Progenitor cell of endocrine pancreas (in vitro differentiated cells): ENCODE data around the gene PTPRZ1. TPM values are rescaled to one million over a fixed set of nuclear protein-coding genes. Genes with fewer than 3 reads are reported as not detected.

Experiments
- DNase-seq: peaks from one replicate; pipeline ENCODE4 v3.0.0; 2021; ENCODE audit warnings: low spot score; ENCODE audit not compliant: unreplicated experiment
- H3K27ac Mint-ChIP-seq: 2 replicates; pipeline ENCODE4 v1.8.0; 2021; ENCODE audit warnings: mild to moderate bottlenecking, moderate library complexity, mixed read lengths
- H3K27me3 Mint-ChIP-seq: 2 replicates; pipeline ENCODE4 v1.8.0; 2021; ENCODE audit warnings: mixed read lengths
- H3K36me3 Mint-ChIP-seq: 2 replicates; pipeline ENCODE4 v1.8.0; 2022; ENCODE audit warnings: mixed read lengths; ENCODE audit not compliant: insufficient read depth
- H3K4me1 Mint-ChIP-seq: 2 replicates; pipeline ENCODE4 v1.8.0; 2021; ENCODE audit warnings: low read depth, mixed read lengths
- H3K4me3 Mint-ChIP-seq: 2 replicates; pipeline ENCODE4 v1.8.0; 2021; ENCODE audit warnings: low read depth, mild to moderate bottlenecking, moderate library complexity, mixed read lengths
- H3K9me3 Mint-ChIP-seq: 2 replicates; pipeline ENCODE4 v1.8.0; 2021; ENCODE audit warnings: low read depth, mixed read lengths
- CTCF ChIP-seq: fragments of 200-600 bp; sonication (generic); IDR thresholded peaks from one replicate; pipeline ENCODE4 v1.5.0; 2021; ENCODE audit warnings: antibody characterized with exemption, mild to moderate bottlenecking; ENCODE audit not compliant: unreplicated experiment
- total RNA-seq: library from RNA; stranded (reverse); gene quantifications from 2 replicates; pipeline ENCODE4 v1.2.1, GENCODE V29; 2021

Gene PTPRZ1
- total RNA-seq, 1 donor from 2014 or later, result 0.74 TPM

- H3K27me3 Mint-ChIP-seq, result no peaks in the 10 kb centered on the region
- H3K4me1 Mint-ChIP-seq, result peaks cover 2% of the 10 kb centered on the region
- no peak for DNase-seq
- H3K4me3 Mint-ChIP-seq, result no peak overlapping the region
- no peaks in the 10 kb centered on the region for H3K9me3 Mint-ChIP-seq
- no peak overlapping the region for H3K27ac Mint-ChIP-seq
- TF ChIP-seq CTCF, result no peak
- H3K36me3 Mint-ChIP-seq, result no peaks in the 10 kb centered on the region
Observed at GRCh38 chr7:122035876-122036275, 162.9 kb downstream of the PTPRZ1 start.

- TF ChIP-seq CTCF, result no peak
- H3K27me3 Mint-ChIP-seq, result no peaks in the 10 kb centered on the region
- peaks cover 2% of the 10 kb centered on the region for H3K4me1 Mint-ChIP-seq
- H3K36me3 Mint-ChIP-seq, result no peaks in the 10 kb centered on the region
- no peak for DNase-seq
- no peaks in the 10 kb centered on the region for H3K9me3 Mint-ChIP-seq
- H3K4me3 Mint-ChIP-seq, result no peak overlapping the region
- H3K27ac Mint-ChIP-seq, result no peak overlapping the region
Observed at GRCh38 chr7:122038134-122038533, 165.2 kb downstream of the PTPRZ1 start.

GRCh38 chr7:122038904-122039303 lies 165.9 kb downstream of the PTPRZ1 start:
- no peak for TF ChIP-seq CTCF
- Mint-ChIP-seq H3K4me3 (no peak overlapping the region), H3K36me3 (no peaks in the 10 kb centered on the region), H3K9me3 (no peaks in the 10 kb centered on the region), H3K27ac (no peak overlapping the region), H3K27me3 (no peaks in the 10 kb centered on the region), H3K4me1 (peaks cover 2% of the 10 kb centered on the region)
- no peak for DNase-seq

- H3K4me3 Mint-ChIP-seq, result no peak overlapping the region
Observed at GRCh38 chr7:122040147-122040546, 167.2 kb downstream of the PTPRZ1 start.

GRCh38 chr7:122046402-122046801 lies 173.4 kb downstream of the PTPRZ1 start:
- no peak for TF ChIP-seq CTCF
- no peaks in the 10 kb centered on the region for H3K9me3 Mint-ChIP-seq
- no peak overlapping the region for H3K27ac Mint-ChIP-seq
- H3K4me1 Mint-ChIP-seq, result no peaks in the 10 kb centered on the region
- no peak overlapping the region for H3K4me3 Mint-ChIP-seq
- no peaks in the 10 kb centered on the region for H3K36me3 Mint-ChIP-seq
- no peaks in the 10 kb centered on the region for H3K27me3 Mint-ChIP-seq
- no peak for DNase-seq

More at GRCh38 chr7:122040147-122040546, 167.2 kb downstream of the PTPRZ1 start:
- no peak for TF ChIP-seq CTCF
- H3K36me3 Mint-ChIP-seq, result no peaks in the 10 kb centered on the region
- no peaks in the 10 kb centered on the region for H3K9me3 Mint-ChIP-seq
- no peak for DNase-seq
- peaks cover 2% of the 10 kb centered on the region for H3K4me1 Mint-ChIP-seq
- H3K27me3 Mint-ChIP-seq, result no peaks in the 10 kb centered on the region
- no peak overlapping the region for H3K27ac Mint-ChIP-seq
